ENCODE measurements around the gene KLHL12.

The KLHL12 gene

DNA sequence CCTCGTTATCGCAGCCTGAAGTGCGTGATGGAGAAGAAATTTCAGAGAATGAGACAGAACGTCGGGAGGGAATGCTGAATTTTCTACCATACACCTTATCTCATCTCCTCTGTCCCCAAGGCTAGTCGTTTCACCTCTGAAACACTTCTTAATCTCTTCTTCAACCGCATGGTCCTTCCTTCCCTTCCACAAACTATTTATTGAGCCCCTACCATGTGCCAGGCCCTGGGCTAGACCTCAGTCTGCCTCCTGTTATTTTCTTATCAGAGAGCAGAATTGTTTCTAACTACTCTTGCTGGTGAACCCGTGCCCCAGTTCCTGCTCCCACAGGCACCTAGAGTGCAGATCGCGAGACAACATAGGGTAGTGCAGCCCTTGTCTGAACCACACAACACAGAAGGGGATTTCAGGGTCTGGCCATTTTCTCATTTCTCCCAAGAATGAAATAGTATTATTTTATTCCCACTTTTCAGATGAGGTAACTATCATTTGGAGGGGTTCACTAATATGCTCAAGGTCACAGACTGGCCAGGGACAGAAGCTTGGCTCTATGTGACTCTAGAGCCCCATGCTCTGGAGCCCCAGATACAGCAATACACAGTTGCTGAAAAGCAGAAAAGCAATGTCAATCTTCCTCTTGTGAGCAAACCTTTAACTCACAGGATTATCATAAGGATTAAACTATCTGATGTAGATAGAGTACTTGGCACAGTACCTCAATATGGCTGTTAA lies 31.7 kb upstream of the KLHL12 start:
- TF ChIP-seq, protein P1, sequence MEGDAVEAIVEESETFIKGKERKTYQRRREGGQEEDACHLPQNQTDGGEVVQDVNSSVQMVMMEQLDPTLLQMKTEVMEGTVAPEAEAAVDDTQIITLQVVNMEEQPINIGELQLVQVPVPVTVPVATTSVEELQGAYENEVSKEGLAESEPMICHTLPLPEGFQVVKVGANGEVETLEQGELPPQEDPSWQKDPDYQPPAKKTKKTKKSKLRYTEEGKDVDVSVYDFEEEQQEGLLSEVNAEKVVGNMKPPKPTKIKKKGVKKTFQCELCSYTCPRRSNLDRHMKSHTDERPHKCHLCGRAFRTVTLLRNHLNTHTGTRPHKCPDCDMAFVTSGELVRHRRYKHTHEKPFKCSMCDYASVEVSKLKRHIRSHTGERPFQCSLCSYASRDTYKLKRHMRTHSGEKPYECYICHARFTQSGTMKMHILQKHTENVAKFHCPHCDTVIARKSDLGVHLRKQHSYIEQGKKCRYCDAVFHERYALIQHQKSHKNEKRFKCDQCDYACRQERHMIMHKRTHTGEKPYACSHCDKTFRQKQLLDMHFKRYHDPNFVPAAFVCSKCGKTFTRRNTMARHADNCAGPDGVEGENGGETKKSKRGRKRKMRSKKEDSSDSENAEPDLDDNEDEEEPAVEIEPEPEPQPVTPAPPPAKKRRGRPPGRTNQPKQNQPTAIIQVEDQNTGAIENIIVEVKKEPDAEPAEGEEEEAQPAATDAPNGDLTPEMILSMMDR (conservative IDR thresholded peaks at IDR 0.05; ENCODE audit: low read depth), result no peak
- POLR2A ChIA-PET (ENCODE audit: low non-redundant PET), result no interaction called here
- CTCF ChIA-PET, result interaction anchor here (0.7 to 0.8 kb wide), 2 partner anchors 40 to 180 kb away, joined by 3 read pairs; no protein-coding TSS in a partner anchor
- DNase-seq (ENCODE audit: low spot score), result no peak
- H3K27ac ChIP-seq, result peak overlapping the region; percentile 84

DNA sequence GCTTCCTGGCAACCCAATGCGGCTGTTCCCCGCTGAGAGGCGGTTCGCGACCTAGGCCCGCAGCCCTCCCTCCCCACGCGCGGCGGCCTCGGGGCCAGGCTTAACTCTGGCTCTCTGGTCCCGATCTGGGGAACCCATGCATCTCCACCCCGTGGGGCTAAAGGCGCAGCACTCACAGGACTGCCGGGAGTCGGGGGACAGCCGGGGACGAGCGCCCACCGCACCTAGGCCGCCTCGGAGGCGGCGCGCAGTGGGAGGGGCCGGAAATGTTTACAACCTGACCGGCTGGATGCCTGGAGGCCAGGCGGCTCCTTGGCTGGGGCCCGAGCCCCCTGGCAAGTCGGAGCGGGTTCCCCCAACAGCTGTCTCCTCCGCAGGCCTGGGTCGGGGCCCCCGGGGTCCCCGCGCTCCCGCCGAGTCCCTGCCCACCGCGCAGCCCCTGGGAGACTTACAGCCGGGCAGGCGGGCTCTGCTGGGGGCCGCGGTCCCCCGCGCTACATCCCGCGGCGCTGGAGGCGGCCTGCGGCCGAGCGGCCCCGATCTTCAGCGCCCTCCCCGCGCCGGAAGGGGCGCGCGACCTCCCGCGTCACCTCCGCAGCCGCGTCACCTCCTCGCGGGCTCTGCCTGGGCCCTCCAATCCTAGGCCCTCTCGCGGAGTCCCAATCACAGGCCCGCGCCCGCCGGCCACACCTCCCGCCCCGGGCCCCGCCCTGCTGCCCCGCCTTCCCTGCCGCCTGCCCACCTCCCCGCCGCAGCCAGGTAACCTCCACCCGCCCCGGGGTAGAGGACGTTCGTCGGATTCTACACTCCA lies 30.9 kb upstream of the KLHL12 start, which contains the start of gene ADIPOR1:
ADIPOR1 (minus strand) TSS at position 580 of the 811 bp plus-strand sequence. CDS start 7,242 bp downstream, outside the sequence.
- ChIA-PET POLR2A (ENCODE audit: low non-redundant PET) (no interaction called here), CTCF (interaction anchor here (0.7 kb wide), 1 partner anchor 179 kb away, joined by 3 read pairs; no protein-coding TSS in a partner anchor)
- peak within 1 kb of the TSS; percentile 84 for H3K27ac ChIP-seq
- TF ChIP-seq, protein P1 (conservative IDR thresholded peaks at IDR 0.05; ENCODE audit: low read depth), result no peak
- DNase-seq (ENCODE audit: low spot score), result peak; percentile 98

DNA sequence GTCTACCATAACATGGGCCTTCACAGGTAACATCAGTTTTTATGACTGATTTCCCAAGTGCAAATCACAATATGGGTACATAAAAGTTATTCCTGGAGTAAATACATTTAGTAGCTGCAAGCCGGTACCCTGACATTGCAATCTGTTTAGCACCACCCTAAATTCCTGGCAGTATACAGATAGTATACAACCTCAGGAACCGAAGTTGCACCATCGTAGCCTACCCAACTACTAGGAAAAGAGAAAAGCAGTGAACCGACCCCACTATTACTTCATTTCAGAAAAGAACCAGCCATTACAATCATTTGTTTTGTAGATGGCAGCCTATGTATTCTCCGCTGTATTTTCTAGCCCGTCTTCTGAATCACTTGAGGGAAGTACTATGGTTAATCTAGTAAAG lies 29.9 kb upstream of the KLHL12 start:
- no peak for DNase-seq (ENCODE audit: low spot score)
- ChIA-PET CTCF (interaction anchor here (0.6 to 1.0 kb wide), 3 partner anchors 40 to 605 kb away, joined by 3 to 4 read pairs (median 4); no protein-coding TSS in a partner anchor), POLR2A (ENCODE audit: low non-redundant PET) (no interaction called here)
- TF ChIP-seq, protein P1 (conservative IDR thresholded peaks at IDR 0.05; ENCODE audit: low read depth), result no peak
- no peak overlapping the region for H3K27ac ChIP-seq

DNA sequence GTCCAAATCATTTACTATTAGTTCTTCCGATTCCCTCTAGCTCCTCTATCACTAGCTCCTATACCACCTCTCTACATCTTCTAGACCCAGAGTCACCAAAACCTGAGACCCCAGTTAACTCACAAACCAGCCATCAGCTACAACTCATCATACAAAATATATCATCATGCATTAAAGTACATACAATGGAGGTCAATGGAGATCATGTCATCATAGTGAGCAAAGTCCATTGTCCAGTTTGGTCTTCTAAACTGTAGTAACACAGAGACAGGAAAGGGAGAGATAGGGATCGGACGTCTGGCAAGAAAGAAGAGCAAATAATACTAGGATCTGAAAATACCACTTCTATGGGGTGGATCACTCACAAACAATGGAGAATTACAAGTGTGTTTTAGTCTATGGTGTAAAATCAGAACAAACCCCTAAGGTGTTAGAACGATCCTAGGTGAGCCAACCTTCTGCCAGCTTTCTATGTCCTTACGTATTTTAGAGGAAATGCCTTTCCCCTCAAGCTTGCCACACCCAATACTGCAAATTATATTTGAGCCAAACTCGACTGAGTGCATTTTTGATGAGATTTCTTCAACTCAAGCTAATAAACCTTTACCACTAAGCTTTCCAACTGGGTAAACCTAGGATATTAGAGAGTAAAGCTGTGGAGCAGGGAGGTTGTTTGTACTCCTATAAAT lies 27.2 kb upstream of the KLHL12 start:
- no peak overlapping the region for H3K27ac ChIP-seq
- TF ChIP-seq, protein P1 (conservative IDR thresholded peaks at IDR 0.05; ENCODE audit: low read depth), result no peak
- ChIA-PET CTCF (interaction anchor here (0.5 to 0.6 kb wide), 2 partner anchors 50 to 708 kb away, joined by 5 to 6 read pairs; no protein-coding TSS in a partner anchor), POLR2A (ENCODE audit: low non-redundant PET) (interaction anchor here (0.5 kb wide), 1 partner anchor 28 kb away, joined by 5 read pairs; no protein-coding TSS in a partner anchor)
- no peak for DNase-seq (ENCODE audit: low spot score)

DNA sequence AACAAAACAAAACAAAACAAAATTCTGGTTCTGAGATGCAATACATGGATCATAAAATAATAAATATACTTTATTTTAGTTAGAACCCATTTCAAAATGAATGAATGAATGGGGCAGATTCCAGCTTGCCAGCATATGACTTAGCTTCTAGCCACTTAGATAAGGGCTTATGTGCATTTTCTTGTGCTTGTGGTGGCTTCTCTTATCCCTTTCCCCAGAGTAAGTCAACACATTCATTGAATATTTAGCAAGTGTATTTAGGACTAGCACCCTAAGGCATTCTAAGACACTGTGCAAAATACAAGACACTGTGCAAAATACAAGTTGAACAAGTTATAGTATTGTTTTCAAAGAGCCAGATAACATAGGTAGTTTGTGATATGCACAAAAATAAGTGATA lies 26.4 kb upstream of the KLHL12 start:
- CTCF ChIA-PET, result interaction anchor here (0.5 to 0.6 kb wide), 2 partner anchors 8 to 49 kb away, joined by 3 to 5 read pairs; no protein-coding TSS in a partner anchor
- DNase-seq (ENCODE audit: low spot score), result no peak
- H3K27ac ChIP-seq, result no peak overlapping the region
- POLR2A ChIA-PET (ENCODE audit: low non-redundant PET), result no interaction called here
- TF ChIP-seq, protein P1 (conservative IDR thresholded peaks at IDR 0.05; ENCODE audit: low read depth), result no peak
